ENCODE data around the gene ZDHHC19.
A peak's percentile ranks its signal among the peaks of the same experiment; 100 is the strongest.
"Not testable (repeated sequence)": the region's sequence is repeated elsewhere in the genome, so short reads cannot be mapped to it uniquely, and the experiment has no call there.

Gene ZDHHC19

DNA sequence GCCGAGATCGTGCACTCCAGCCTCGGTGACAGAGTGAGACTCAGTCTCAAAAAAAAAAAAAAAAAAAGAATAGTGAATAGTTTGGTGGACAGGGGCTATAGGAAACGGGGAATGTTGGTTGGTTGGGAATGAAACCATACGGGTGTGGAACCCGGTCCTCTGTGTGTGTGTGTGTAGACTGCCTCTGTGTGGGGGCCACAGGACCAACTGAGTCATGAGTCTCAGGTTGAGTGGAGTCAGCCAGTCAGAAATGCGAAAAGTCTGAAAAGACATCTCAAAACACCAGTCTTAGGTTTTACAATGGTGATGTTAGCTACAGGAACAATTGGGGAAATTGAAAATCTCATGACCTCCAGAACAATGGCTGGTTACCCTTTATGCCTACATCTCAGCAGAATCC is 44.5 kb downstream of the ZDHHC19 start:
- Histone ChIP-seq H3K36me3 (ENCODE audit: control insufficient read depth in 1 of 2, insufficient read depth in 2 of 2, low read depth in 1 of 2, low read length in 2 of 2) (no peaks in the 10 kb centered on the region), H4K91ac (ENCODE audit: low read length) (no peak overlapping the region), H2AFZ (ENCODE audit: low read depth, low read length) (no peak overlapping the region), H3K23ac (ENCODE audit: low read length in 2 of 2) (no peak overlapping the region), H2BK5ac (ENCODE audit: low read depth, low read length, poor library complexity, severe bottlenecking) (no peak overlapping the region), H3K79me1 (replicated peaks; ENCODE audit: low read length, poor library complexity, severe bottlenecking) (no peaks in the 10 kb centered on the region), H3K27me3 (ENCODE audit: control insufficient read depth in 1 of 2, insufficient read depth in 1 of 2, low read length in 2 of 2) (no peaks in the 10 kb centered on the region), H2BK12ac (ENCODE audit: low read length in 2 of 2) (no peak overlapping the region), H3K27ac (ENCODE audit: low read length, poor library complexity, severe bottlenecking) (no peak overlapping the region), H3K4me1 (ENCODE audit: control insufficient read depth, insufficient read depth, low read depth, low read length) (peaks cover 3% of the 10 kb centered on the region), H2AK5ac (ENCODE audit: low read length, severe bottlenecking) (no peak overlapping the region), H4K8ac (ENCODE audit: low read length) (no peak overlapping the region), H3K4ac (ENCODE audit: low read depth in 1 of 2, low read length in 2 of 2) (no peak overlapping the region), H2BK120ac (ENCODE audit: low read depth, low read length) (no peak overlapping the region), H2BK15ac (ENCODE audit: low read depth, poor library complexity, severe bottlenecking) (no peak overlapping the region), H3K4me2 (ENCODE audit: low read length, poor library complexity, severe bottlenecking) (no peak overlapping the region), H3K14ac (ENCODE audit: low read length in 2 of 2) (no peak overlapping the region), H3K9me3 (ENCODE audit: control insufficient read depth, low read length) (no peaks in the 10 kb centered on the region), H3K4me3 (ENCODE audit: insufficient read depth in 1 of 2, low read depth in 1 of 2, low read length in 2 of 2) (no peak overlapping the region), H3K18ac (ENCODE audit: low read depth in 1 of 2, low read length in 2 of 2) (no peak overlapping the region), H3K9ac (ENCODE audit: low read length) (no peak overlapping the region)
- 94% methylated on average over 6 of the region's 7 CpGs for WGBS
- DNase-seq = no peak

DNA sequence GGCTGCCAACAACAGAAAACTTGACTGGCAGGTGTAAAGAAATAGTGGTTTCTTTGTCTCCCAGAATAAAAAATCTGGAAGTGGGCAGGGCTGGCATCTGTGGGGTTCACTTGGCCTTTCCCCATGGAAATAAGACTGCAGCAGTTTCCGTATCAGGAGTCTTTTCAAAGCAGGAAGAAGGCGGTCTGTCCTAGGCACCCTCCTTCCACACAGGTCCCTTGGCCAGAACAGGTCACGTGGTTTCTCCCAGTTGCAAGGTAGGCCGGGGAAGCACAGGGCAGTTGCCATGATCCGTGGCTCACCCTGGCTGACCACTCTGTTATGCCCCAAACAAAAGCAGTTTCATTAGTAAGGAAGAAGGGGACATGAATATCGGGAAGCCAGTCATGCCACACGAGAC is 45.4 kb downstream of the ZDHHC19 start:
- Histone ChIP-seq H3K4ac (ENCODE audit: low read depth in 1 of 2, low read length in 2 of 2) (no peak overlapping the region), H2BK12ac (ENCODE audit: low read length in 2 of 2) (no peak overlapping the region), H3K14ac (ENCODE audit: low read length in 2 of 2) (no peak overlapping the region), H3K79me1 (replicated peaks; ENCODE audit: low read length, poor library complexity, severe bottlenecking) (no peaks in the 10 kb centered on the region), H3K23ac (ENCODE audit: low read length in 2 of 2) (no peak overlapping the region), H2AFZ (ENCODE audit: low read depth, low read length) (no peak overlapping the region), H3K36me3 (ENCODE audit: control insufficient read depth in 1 of 2, insufficient read depth in 2 of 2, low read depth in 1 of 2, low read length in 2 of 2) (no peaks in the 10 kb centered on the region), H2AK5ac (ENCODE audit: low read length, severe bottlenecking) (no peak overlapping the region), H3K4me2 (ENCODE audit: low read length, poor library complexity, severe bottlenecking) (no peak overlapping the region), H4K91ac (ENCODE audit: low read length) (no peak overlapping the region), H2BK15ac (ENCODE audit: low read depth, poor library complexity, severe bottlenecking) (no peak overlapping the region), H3K4me1 (ENCODE audit: control insufficient read depth, insufficient read depth, low read depth, low read length) (peaks cover 3% of the 10 kb centered on the region), H4K8ac (ENCODE audit: low read length) (no peak overlapping the region), H3K9me3 (ENCODE audit: control insufficient read depth, low read length) (no peaks in the 10 kb centered on the region), H3K4me3 (ENCODE audit: insufficient read depth in 1 of 2, low read depth in 1 of 2, low read length in 2 of 2) (no peak overlapping the region), H2BK5ac (ENCODE audit: low read depth, low read length, poor library complexity, severe bottlenecking) (no peak overlapping the region), H2BK120ac (ENCODE audit: low read depth, low read length) (no peak overlapping the region), H3K9ac (ENCODE audit: low read length) (no peak overlapping the region), H3K27ac (ENCODE audit: low read length, poor library complexity, severe bottlenecking) (no peak overlapping the region), H3K18ac (ENCODE audit: low read depth in 1 of 2, low read length in 2 of 2) (no peak overlapping the region), H3K27me3 (ENCODE audit: control insufficient read depth in 1 of 2, insufficient read depth in 1 of 2, low read length in 2 of 2) (no peaks in the 10 kb centered on the region)
- 83% methylated on average over 7 of the region's 7 CpGs for WGBS
- no peak for DNase-seq

DNA sequence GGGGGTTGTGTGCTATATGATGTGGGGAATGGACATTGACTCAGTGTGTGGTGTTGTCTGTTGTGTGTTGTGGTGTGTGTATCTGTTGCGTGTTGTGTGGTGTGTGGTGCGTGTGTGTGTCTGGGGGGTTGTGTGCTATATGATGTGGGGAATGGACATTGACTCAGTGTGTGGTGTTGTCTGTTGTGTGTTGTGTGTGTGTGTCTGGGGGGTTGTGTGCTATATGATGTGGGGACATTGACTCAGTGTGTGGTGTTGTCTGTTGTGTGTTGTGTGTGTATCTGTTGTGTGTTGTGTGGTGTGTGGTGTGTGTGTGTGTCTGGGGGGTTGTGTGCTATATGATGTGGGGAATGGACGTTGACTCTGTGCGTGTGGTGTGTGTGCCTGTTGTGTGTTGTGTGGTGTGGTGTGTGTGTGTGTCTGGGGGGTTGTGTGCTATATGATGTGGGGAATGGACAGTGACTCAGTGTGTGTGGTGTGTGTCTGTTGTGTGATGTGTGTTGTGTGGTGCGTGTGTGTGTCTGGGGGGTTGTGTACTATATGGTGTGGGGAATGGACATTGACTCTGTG is 46.1 kb downstream of the ZDHHC19 start:
- H2BK120ac ChIP-seq (ENCODE audit: low read depth, low read length); H3K9ac ChIP-seq (ENCODE audit: low read length); H3K36me3 ChIP-seq (ENCODE audit: control insufficient read depth in 1 of 2, insufficient read depth in 2 of 2, low read depth in 1 of 2, low read length in 2 of 2); H3K27ac ChIP-seq (ENCODE audit: low read length, poor library complexity, severe bottlenecking); H3K9me3 ChIP-seq (ENCODE audit: control insufficient read depth, low read length); H3K4me2 ChIP-seq (ENCODE audit: low read length, poor library complexity, severe bottlenecking); H3K18ac ChIP-seq (ENCODE audit: low read depth in 1 of 2, low read length in 2 of 2); H4K8ac ChIP-seq (ENCODE audit: low read length); H2BK12ac ChIP-seq (ENCODE audit: low read length in 2 of 2); H3K79me1 ChIP-seq (replicated peaks; ENCODE audit: low read length, poor library complexity, severe bottlenecking); DNase-seq; H2AK5ac ChIP-seq (ENCODE audit: low read length, severe bottlenecking); H4K91ac ChIP-seq (ENCODE audit: low read length); H3K27me3 ChIP-seq (ENCODE audit: control insufficient read depth in 1 of 2, insufficient read depth in 1 of 2, low read length in 2 of 2); H3K4ac ChIP-seq (ENCODE audit: low read depth in 1 of 2, low read length in 2 of 2); H2BK15ac ChIP-seq (ENCODE audit: low read depth, poor library complexity, severe bottlenecking); H3K4me1 ChIP-seq (ENCODE audit: control insufficient read depth, insufficient read depth, low read depth, low read length); H3K4me3 ChIP-seq (ENCODE audit: insufficient read depth in 1 of 2, low read depth in 1 of 2, low read length in 2 of 2); H2BK5ac ChIP-seq (ENCODE audit: low read depth, low read length, poor library complexity, severe bottlenecking); H2AFZ ChIP-seq (ENCODE audit: low read depth, low read length); H3K23ac ChIP-seq (ENCODE audit: low read length in 2 of 2): not testable (repeated sequence)
- 88% methylated on average over 5 of the region's 5 CpGs for WGBS
- H3K14ac ChIP-seq (ENCODE audit: low read length in 2 of 2) = peak overlapping the region in 1 of 2 experiments; percentile 89

DNA sequence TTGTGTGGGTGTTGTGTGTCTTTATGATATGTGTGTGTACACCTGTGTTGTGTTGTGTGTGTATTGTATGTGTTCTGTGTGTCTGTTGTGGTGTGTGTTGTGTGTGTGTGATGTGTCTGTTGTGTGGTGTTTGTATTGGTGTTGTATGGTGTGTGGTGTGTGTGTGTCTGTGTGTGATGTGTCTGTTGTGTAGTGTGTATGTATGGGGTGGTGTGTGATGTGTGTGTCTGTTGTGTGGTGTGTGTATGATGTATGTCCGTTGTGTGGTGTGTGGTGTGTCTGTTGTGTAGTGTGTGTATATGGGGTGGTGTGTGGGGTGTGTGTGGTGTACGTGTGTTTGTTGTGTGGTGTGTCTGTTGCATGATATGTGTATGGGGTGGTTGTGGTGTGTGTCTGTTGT is 46.6 kb downstream of the ZDHHC19 start:
- Histone ChIP-seq H3K36me3 (ENCODE audit: control insufficient read depth in 1 of 2, insufficient read depth in 2 of 2, low read depth in 1 of 2, low read length in 2 of 2) (no peaks in the 10 kb centered on the region), H2BK120ac (ENCODE audit: low read depth, low read length) (no peak overlapping the region), H3K79me1 (replicated peaks; ENCODE audit: low read length, poor library complexity, severe bottlenecking) (no peaks in the 10 kb centered on the region), H3K4me2 (ENCODE audit: low read length, poor library complexity, severe bottlenecking) (no peak overlapping the region), H2AK5ac (ENCODE audit: low read length, severe bottlenecking) (no peak overlapping the region), H3K9ac (ENCODE audit: low read length) (no peak overlapping the region), H2BK15ac (ENCODE audit: low read depth, poor library complexity, severe bottlenecking) (no peak overlapping the region), H4K8ac (ENCODE audit: low read length) (peak overlapping the region; percentile 39), H3K27ac (ENCODE audit: low read length, poor library complexity, severe bottlenecking) (no peak overlapping the region), H2BK12ac (ENCODE audit: low read length in 2 of 2) (no peak overlapping the region), H3K4me1 (ENCODE audit: control insufficient read depth, insufficient read depth, low read depth, low read length) (peaks cover 3% of the 10 kb centered on the region), H3K4me3 (ENCODE audit: insufficient read depth in 1 of 2, low read depth in 1 of 2, low read length in 2 of 2) (no peak overlapping the region), H3K4ac (ENCODE audit: low read depth in 1 of 2, low read length in 2 of 2) (no peak overlapping the region), H3K9me3 (ENCODE audit: control insufficient read depth, low read length) (no peaks in the 10 kb centered on the region), H3K14ac (ENCODE audit: low read length in 2 of 2) (peak overlapping the region in 1 of 2 experiments; percentile 41), H3K23ac (ENCODE audit: low read length in 2 of 2) (no peak overlapping the region), H4K91ac (ENCODE audit: low read length) (no peak overlapping the region), H3K18ac (ENCODE audit: low read depth in 1 of 2, low read length in 2 of 2) (no peak overlapping the region), H3K27me3 (ENCODE audit: control insufficient read depth in 1 of 2, insufficient read depth in 1 of 2, low read length in 2 of 2) (no peaks in the 10 kb centered on the region), H2AFZ (ENCODE audit: low read depth, low read length) (no peak overlapping the region), H2BK5ac (ENCODE audit: low read depth, low read length, poor library complexity, severe bottlenecking) (no peak overlapping the region)
- 97% methylated on average over 2 of the region's 2 CpGs for WGBS
- DNase-seq = no peak
